ENCODE results near the gene ANKS1B. TPM values are rescaled to one million over a fixed set of nuclear protein-coding genes. Genes with fewer than 3 reads are reported as not detected.

Gene ANKS1B
- total RNA-seq, 2 donors from 2014 or later, result not detected

DNA sequence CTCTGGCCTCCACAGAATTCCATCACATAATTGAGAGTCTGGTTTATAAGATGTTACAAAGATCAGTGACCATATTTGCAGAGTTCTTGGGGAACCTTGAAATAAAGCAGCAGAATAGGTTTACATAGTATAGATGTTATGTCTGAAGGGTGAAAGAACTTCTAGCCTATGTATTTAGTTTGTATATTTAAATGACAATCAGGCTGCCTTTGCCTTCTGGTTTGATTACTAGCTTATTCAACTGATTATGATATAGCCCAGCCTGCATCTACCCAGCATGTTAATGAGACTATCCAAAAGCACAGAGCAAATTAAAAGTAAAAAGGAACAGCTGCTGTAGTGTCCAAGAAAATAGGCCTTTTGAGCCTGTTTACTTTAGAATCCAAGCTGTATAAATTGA lies 1254.3 kb downstream of the ANKS1B start:
- Mint-ChIP-seq H3K9me3 (no peaks in the 10 kb centered on the region), H3K27me3 (no peaks in the 10 kb centered on the region), H3K27ac (no peak overlapping the region), H3K36me3 (peaks cover 13% of the 10 kb centered on the region), H3K4me3 (no peak overlapping the region), H3K4me1 (ENCODE audit: low read depth in 2 of 2) (no peaks in the 10 kb centered on the region)
- ATAC-seq (no peak), DNase-seq (ENCODE audit: low spot score) (no peak)

- ATAC-seq (no peak), DNase-seq (ENCODE audit: low spot score) (no peak)
- H3K36me3 Mint-ChIP-seq, result peaks cover 26% of the 10 kb centered on the region
- H3K4me3 Mint-ChIP-seq, result no peak overlapping the region
- no peaks in the 10 kb centered on the region for H3K27me3 Mint-ChIP-seq
- H3K4me1 Mint-ChIP-seq (ENCODE audit: low read depth in 2 of 2), result peaks cover 0 to 7% of the 10 kb centered on the region in 2 donors
- H3K9me3 Mint-ChIP-seq, result no peaks in the 10 kb centered on the region
- no peak overlapping the region for H3K27ac Mint-ChIP-seq
These were observed 1257.5 kb downstream of the ANKS1B start for GRCh38 chr12:98727196-98727595.

GRCh38 chr12:98725476-98726247 lies 1259.1 kb downstream of the ANKS1B start:
- Mint-ChIP-seq H3K9me3 (no peaks in the 10 kb centered on the region), H3K27ac (no peak overlapping the region), H3K36me3 (peaks cover 30% of the 10 kb centered on the region), H3K4me1 (ENCODE audit: low read depth in 2 of 2) (peaks cover 0 to 7% of the 10 kb centered on the region in 2 donors), H3K4me3 (no peak overlapping the region), H3K27me3 (no peaks in the 10 kb centered on the region)
- ATAC-seq (peak in 1 of 2 donors; percentile 61), DNase-seq (ENCODE audit: low spot score) (no peak)

GRCh38 chr12:98724384-98725155 lies 1260.2 kb downstream of the ANKS1B start:
- H3K36me3 Mint-ChIP-seq, result peaks cover 30% of the 10 kb centered on the region
- ATAC-seq (no peak), DNase-seq (ENCODE audit: low spot score) (no peak)
- peaks cover 0 to 7% of the 10 kb centered on the region in 2 donors for H3K4me1 Mint-ChIP-seq (ENCODE audit: low read depth in 2 of 2)
- H3K27ac Mint-ChIP-seq, result no peak overlapping the region
- no peaks in the 10 kb centered on the region for H3K27me3 Mint-ChIP-seq
- H3K4me3 Mint-ChIP-seq, result no peak overlapping the region
- no peaks in the 10 kb centered on the region for H3K9me3 Mint-ChIP-seq

GRCh38 chr12:98721204-98721702 lies 1263.5 kb downstream of the ANKS1B start:
- H3K36me3 Mint-ChIP-seq, result peaks cover 39% of the 10 kb centered on the region
- DNase-seq (ENCODE audit: low spot score), result no peak
- no peak overlapping the region for H3K27ac Mint-ChIP-seq
- ATAC-seq, result no peak
- no peak overlapping the region for H3K4me3 Mint-ChIP-seq
- H3K4me1 Mint-ChIP-seq (ENCODE audit: low read depth in 2 of 2), result peaks cover 2 to 7% of the 10 kb centered on the region in 2 donors
- no peaks in the 10 kb centered on the region for H3K9me3 Mint-ChIP-seq
- H3K27me3 Mint-ChIP-seq, result no peaks in the 10 kb centered on the region

- Mint-ChIP-seq H3K4me1 (ENCODE audit: low read depth in 2 of 2) (peaks cover 2 to 7% of the 10 kb centered on the region in 2 donors), H3K9me3 (no peaks in the 10 kb centered on the region), H3K27ac (no peak overlapping the region), H3K27me3 (no peaks in the 10 kb centered on the region), H3K4me3 (no peak overlapping the region), H3K36me3 (peaks cover 36% of the 10 kb centered on the region)
- ATAC-seq (no peak), DNase-seq (ENCODE audit: low spot score) (no peak)
These were observed 1264.9 kb downstream of the ANKS1B start for GRCh38 chr12:98719515-98720504.

DNA sequence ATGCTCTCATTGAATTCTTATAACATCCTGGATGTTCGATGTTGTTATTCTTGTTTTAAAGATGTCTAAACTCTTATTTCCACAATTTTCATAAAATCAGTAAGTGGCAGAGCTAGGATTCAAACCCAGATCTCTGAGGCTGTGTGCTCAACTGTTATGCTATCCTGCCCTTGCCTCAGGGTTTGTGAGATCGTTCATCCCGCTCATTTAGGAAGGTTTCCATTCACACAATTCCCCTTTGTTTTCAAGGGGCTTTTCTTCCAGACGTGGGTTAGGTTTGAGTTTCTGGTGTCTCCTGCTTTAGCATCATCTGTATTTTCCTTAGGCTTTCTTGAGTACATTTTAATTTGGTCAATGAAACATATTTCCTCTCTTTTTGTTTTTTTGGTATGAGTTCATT lies 1270.3 kb downstream of the ANKS1B start:
- ATAC-seq, result no peak
- no peaks in the 10 kb centered on the region for H3K9me3 Mint-ChIP-seq
- H3K4me3 Mint-ChIP-seq, result no peak overlapping the region
- no peak for DNase-seq (ENCODE audit: low spot score)
- no peak overlapping the region for H3K27ac Mint-ChIP-seq
- H3K4me1 Mint-ChIP-seq (ENCODE audit: low read depth in 2 of 2), result peaks cover 0 to 2% of the 10 kb centered on the region in 2 donors
- peaks cover 33% of the 10 kb centered on the region for H3K36me3 Mint-ChIP-seq
- no peaks in the 10 kb centered on the region for H3K27me3 Mint-ChIP-seq

- H3K9me3 Mint-ChIP-seq, result no peaks in the 10 kb centered on the region
- H3K27ac Mint-ChIP-seq, result no peak overlapping the region
- no peak overlapping the region for H3K4me3 Mint-ChIP-seq
- H3K4me1 Mint-ChIP-seq (ENCODE audit: low read depth in 2 of 2), result no peaks in the 10 kb centered on the region
- ATAC-seq (no peak), DNase-seq (ENCODE audit: low spot score) (no peak)
- H3K36me3 Mint-ChIP-seq, result peaks cover 25% of the 10 kb centered on the region
- no peaks in the 10 kb centered on the region for H3K27me3 Mint-ChIP-seq
These were observed 1275.7 kb downstream of the ANKS1B start for GRCh38 chr12:98709022-98709421.

- H3K27me3 Mint-ChIP-seq, result no peaks in the 10 kb centered on the region
- DNase-seq (ENCODE audit: low spot score) (no peak), ATAC-seq (no peak)
- H3K36me3 Mint-ChIP-seq, result peaks cover 14% of the 10 kb centered on the region
- H3K9me3 Mint-ChIP-seq, result no peaks in the 10 kb centered on the region
- H3K27ac Mint-ChIP-seq, result no peak overlapping the region
- no peak overlapping the region for H3K4me3 Mint-ChIP-seq
- peaks cover 5 to 11% of the 10 kb centered on the region in 2 donors for H3K4me1 Mint-ChIP-seq (ENCODE audit: low read depth in 2 of 2)
These were observed 1283.6 kb downstream of the ANKS1B start for GRCh38 chr12:98701166-98701565.

DNA sequence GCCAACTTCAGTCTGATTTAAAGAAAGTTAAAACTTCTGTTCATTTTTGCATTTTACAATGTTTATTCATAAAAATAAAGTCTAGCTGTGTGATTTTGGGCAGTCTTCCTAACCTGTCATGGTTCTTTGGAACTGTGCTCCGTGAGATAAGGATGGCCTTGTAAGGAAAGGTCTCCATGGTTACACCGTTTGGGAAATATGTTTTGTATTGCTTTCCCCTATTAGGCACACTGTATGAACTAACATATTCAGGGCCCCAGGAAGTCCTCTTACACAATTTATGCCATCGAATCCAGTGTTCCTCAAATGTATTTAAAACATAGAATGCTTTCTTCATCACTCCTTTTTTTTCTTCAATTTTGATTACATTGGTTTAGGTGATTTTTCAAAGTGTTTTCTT lies 1285.2 kb downstream of the ANKS1B start:
- Mint-ChIP-seq H3K36me3 (peaks cover 14% of the 10 kb centered on the region), H3K27ac (no peak overlapping the region), H3K27me3 (no peaks in the 10 kb centered on the region), H3K4me1 (ENCODE audit: low read depth in 2 of 2) (peaks cover 5 to 12% of the 10 kb centered on the region in 2 donors), H3K4me3 (no peak overlapping the region), H3K9me3 (no peaks in the 10 kb centered on the region)
- ATAC-seq, result no peak
- no peak for DNase-seq (ENCODE audit: low spot score)

- H3K9me3 Mint-ChIP-seq, result no peaks in the 10 kb centered on the region
- peak overlapping the region in 1 of 2 donors; percentile 11 for H3K27ac Mint-ChIP-seq
- no peaks in the 10 kb centered on the region for H3K27me3 Mint-ChIP-seq
- ATAC-seq, result peak in 1 of 2 donors; percentile 70
- no peak for DNase-seq (ENCODE audit: low spot score)
- no peak overlapping the region for H3K4me3 Mint-ChIP-seq
- peaks cover 5 to 17% of the 10 kb centered on the region in 2 donors for H3K4me1 Mint-ChIP-seq (ENCODE audit: low read depth in 2 of 2)
- H3K36me3 Mint-ChIP-seq, result peaks cover 14% of the 10 kb centered on the region
These were observed 1285.9 kb downstream of the ANKS1B start for GRCh38 chr12:98698603-98699463.

DNA sequence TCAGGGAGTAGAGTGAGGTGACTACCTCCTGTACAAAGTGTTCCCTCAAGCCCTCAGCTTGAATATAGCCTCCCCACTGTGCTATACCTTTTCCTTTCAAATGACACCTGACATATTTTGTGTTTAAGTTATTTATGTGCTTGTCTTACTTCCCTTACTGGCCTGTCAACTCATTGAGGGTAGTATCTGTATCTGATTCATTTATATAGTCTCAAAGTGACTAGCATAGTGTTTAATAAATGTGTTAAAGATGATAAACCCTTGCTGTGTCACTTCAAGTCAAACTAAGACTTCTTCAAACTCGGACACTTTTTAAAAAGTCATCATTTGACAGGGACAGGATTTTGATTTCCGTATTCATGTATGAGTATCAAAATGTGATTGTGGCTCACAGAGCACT lies 1287.5 kb downstream of the ANKS1B start:
- peak overlapping the region in 1 of 2 donors; percentile 1 for H3K27ac Mint-ChIP-seq
- H3K9me3 Mint-ChIP-seq, result no peaks in the 10 kb centered on the region
- ATAC-seq (peak in 1 of 2 donors; percentile 83), DNase-seq (ENCODE audit: low spot score) (no peak)
- peaks cover 8 to 17% of the 10 kb centered on the region in 2 donors for H3K4me1 Mint-ChIP-seq (ENCODE audit: low read depth in 2 of 2)
- H3K4me3 Mint-ChIP-seq, result no peak overlapping the region
- peaks cover 14% of the 10 kb centered on the region for H3K36me3 Mint-ChIP-seq
- no peaks in the 10 kb centered on the region for H3K27me3 Mint-ChIP-seq

Data from natural killer cell treated with Interleukin-12 subunit alpha and Interleukin-12 subunit beta and Interleukin-15 and Interleukin-18, amount 100 ng/mL, for 72 hours (primary cell).